ENCODE results near the gene OR13C8. TPM values are rescaled to one million over a fixed set of nuclear protein-coding genes. Genes with fewer than 3 reads are reported as not detected.

OR13C8 gene
- total RNA-seq, 2 donors from 2014 or later = not detected

- DNase-seq = no peak
- no peak overlapping the region for H3K4me3 ChIP-seq
- intact Hi-C loops (cut with DNase I) = no loop called here
- H3K27ac ChIP-seq = no peak overlapping the region
- no peaks in the 10 kb centered on the region for H3K27me3 ChIP-seq
- no peaks in the 10 kb centered on the region for H3K4me1 ChIP-seq
- no peak for ATAC-seq
- no peaks in the 10 kb centered on the region for H3K36me3 ChIP-seq (replicated peaks in 1 of 2; ENCODE audit: insufficient read depth in 1 of 2, low read depth in 2 of 2)
- H3K9me3 ChIP-seq = no peaks in the 10 kb centered on the region
- TF ChIP-seq CTCF (IDR thresholded peaks at IDR 0.05) (no peak), POLR2A (IDR thresholded peaks at IDR 0.05) (no peak)
- WGBS, 2 donors = 81 to 85% methylated on average over 4 of the region's 4 CpGs
Observed at GRCh38 chr9:104544644-104545043, 24.3 kb upstream of the OR13C8 start.

- TF ChIP-seq CTCF (IDR thresholded peaks at IDR 0.05) = no peak
- TF ChIP-seq POLR2A (IDR thresholded peaks at IDR 0.05) = no peak
- 30 to 31% methylated on average over 1 of the region's 1 CpG for WGBS, 2 donors
- intact Hi-C loops (cut with DNase I) = no loop called here
Observed at GRCh38 chr9:104553261-104553660, 15.7 kb upstream of the OR13C8 start.

GRCh38 chr9:104555521-104555920 lies 13.4 kb upstream of the OR13C8 start:
- intact Hi-C loops (cut with DNase I) = no loop called here
- no peak for TF ChIP-seq CTCF (IDR thresholded peaks at IDR 0.05)
- Histone ChIP-seq H3K4me3 (no peak overlapping the region), H3K4me1 (no peaks in the 10 kb centered on the region), H3K27me3 (no peaks in the 10 kb centered on the region), H3K27ac (no peak overlapping the region), H3K9me3 (no peaks in the 10 kb centered on the region), H3K36me3 (replicated peaks in 1 of 2; ENCODE audit: insufficient read depth in 1 of 2, low read depth in 2 of 2) (no peaks in the 10 kb centered on the region)
- WGBS, 2 donors = 88% methylated on average over 1 of the region's 1 CpG
- no peak for DNase-seq
- ATAC-seq = no peak

More at GRCh38 chr9:104553261-104553660, 15.7 kb upstream of the OR13C8 start:
- no peak for DNase-seq
- Histone ChIP-seq H3K36me3 (replicated peaks in 1 of 2; ENCODE audit: insufficient read depth in 1 of 2, low read depth in 2 of 2) (no peaks in the 10 kb centered on the region), H3K9me3 (no peaks in the 10 kb centered on the region), H3K27ac (no peak overlapping the region), H3K4me3 (no peak overlapping the region), H3K4me1 (no peaks in the 10 kb centered on the region), H3K27me3 (no peaks in the 10 kb centered on the region)
- no peak for ATAC-seq

- no peaks in the 10 kb centered on the region for H3K27me3 ChIP-seq
- no peak for DNase-seq
- H3K4me1 ChIP-seq = no peaks in the 10 kb centered on the region
- no peak overlapping the region for H3K4me3 ChIP-seq
- no peaks in the 10 kb centered on the region for H3K9me3 ChIP-seq
- ATAC-seq = no peak
- WGBS, 2 donors = 85 to 89% methylated on average over 8 of the region's 8 CpGs
- no peak overlapping the region for H3K27ac ChIP-seq
- H3K36me3 ChIP-seq (replicated peaks in 1 of 2; ENCODE audit: insufficient read depth in 1 of 2, low read depth in 2 of 2) = no peaks in the 10 kb centered on the region
- TF ChIP-seq CTCF (IDR thresholded peaks at IDR 0.05) (no peak), POLR2A (IDR thresholded peaks at IDR 0.05) (no peak)
- intact Hi-C loops (cut with DNase I) = no loop called here
Observed at GRCh38 chr9:104556830-104557634, 11.9 kb upstream of the OR13C8 start.

- H3K27me3 ChIP-seq = no peaks in the 10 kb centered on the region
- H3K9me3 ChIP-seq = no peaks in the 10 kb centered on the region
- no peaks in the 10 kb centered on the region for H3K36me3 ChIP-seq (replicated peaks in 1 of 2; ENCODE audit: insufficient read depth in 1 of 2, low read depth in 2 of 2)
- H3K4me1 ChIP-seq = no peaks in the 10 kb centered on the region
- no peak overlapping the region for H3K27ac ChIP-seq
- TF ChIP-seq POLR2A (IDR thresholded peaks at IDR 0.05) (no peak), CTCF (IDR thresholded peaks at IDR 0.05) (no peak)
- no peak overlapping the region for H3K4me3 ChIP-seq
- DNase-seq (no peak), ATAC-seq (no peak)
- WGBS, 2 donors = 36 to 46% methylated on average over 1 of the region's 1 CpG
- intact Hi-C loops (cut with DNase I) = no loop called here
Observed at GRCh38 chr9:104564358-104564757, 4.6 kb upstream of the OR13C8 start.

All from body of pancreas (tissue), 4 donors.